ENCODE measurements around the gene PVR. TPM values are rescaled to one million over a fixed set of nuclear protein-coding genes. Genes with fewer than 3 reads are reported as not detected.
"Not testable (repeated sequence)": the region's sequence is repeated elsewhere in the genome, so short reads cannot be mapped to it uniquely, and the experiment has no call there.

PVR gene
- total RNA-seq, 3 donors from 2014 or later, result 8.5 to 13.9 (median 9.9) TPM

DNA sequence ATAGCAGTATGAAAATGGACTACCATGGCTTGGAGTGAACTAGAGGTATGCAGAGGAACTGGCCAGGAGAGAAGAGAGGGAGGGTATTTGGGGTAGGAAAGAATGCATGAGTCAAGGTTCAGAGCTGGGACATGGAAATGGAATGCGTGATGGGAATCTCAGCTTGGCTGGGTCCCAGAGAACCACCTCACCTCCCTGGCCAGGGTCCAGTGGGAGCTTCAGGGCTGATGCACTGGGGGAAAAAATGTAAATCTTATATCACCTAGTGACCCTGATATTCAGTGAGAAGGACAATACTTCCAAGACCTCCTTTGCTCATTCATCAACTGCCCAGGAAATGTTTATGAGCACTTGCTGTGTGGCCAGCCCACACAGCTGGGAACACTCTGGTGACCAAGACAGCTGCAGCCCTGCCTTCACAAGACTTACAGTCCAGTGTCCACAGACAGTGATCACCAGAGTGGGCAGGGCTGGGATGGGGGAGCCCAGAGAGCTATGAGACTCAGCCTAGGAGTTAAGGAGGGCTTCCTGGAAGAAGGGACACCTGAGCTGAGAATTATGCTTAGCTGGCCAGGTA is 17.6 kb upstream of the PVR start:
- H3K36me3 Mint-ChIP-seq (ENCODE audit: insufficient read depth), result no peaks in the 10 kb centered on the region
- H3K27me3 Mint-ChIP-seq (ENCODE audit: low read depth), result peaks cover 12% of the 10 kb centered on the region
- H3K4me1 Mint-ChIP-seq (ENCODE audit: low read depth), result no peaks in the 10 kb centered on the region
- no peak overlapping the region for H3K4me3 Mint-ChIP-seq
- DNase-seq (no peak), ATAC-seq (no peak)
- no peaks in the 10 kb centered on the region for H3K9me3 Mint-ChIP-seq

DNA sequence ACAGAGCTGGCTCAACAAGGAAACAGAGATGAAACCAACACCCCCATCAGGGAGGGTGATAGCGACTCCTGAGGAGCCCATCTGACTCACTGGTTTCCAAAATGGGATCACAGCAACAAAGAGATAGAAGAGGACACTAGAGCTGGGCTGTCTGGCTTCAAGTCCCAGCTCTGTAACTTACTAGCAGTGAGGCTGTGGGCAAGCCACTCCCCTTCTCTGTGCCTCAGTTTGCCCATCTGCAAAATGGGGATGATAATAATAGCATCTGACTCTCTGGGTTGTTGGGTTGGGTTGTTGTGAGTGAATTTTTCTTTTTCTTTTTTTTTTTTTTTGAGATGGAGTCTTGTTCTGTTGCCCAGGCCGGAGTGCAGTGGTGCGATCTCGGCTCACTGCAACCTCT is 16.1 kb upstream of the PVR start:
- no peak for ATAC-seq
- Mint-ChIP-seq H3K27me3 (ENCODE audit: low read depth) (peaks cover 12% of the 10 kb centered on the region), H3K36me3 (ENCODE audit: insufficient read depth) (no peaks in the 10 kb centered on the region), H3K9me3 (no peaks in the 10 kb centered on the region), H3K4me3 (no peak overlapping the region), H3K4me1 (ENCODE audit: low read depth) (no peaks in the 10 kb centered on the region)
- DNase-seq, result no peak

GRCh38 chr19:44628793-44629192 is 14.9 kb upstream of the PVR start:
- ATAC-seq, result no peak
- H3K27me3 Mint-ChIP-seq (ENCODE audit: low read depth), result peaks cover 15% of the 10 kb centered on the region
- no peak overlapping the region for H3K4me3 Mint-ChIP-seq
- H3K9me3 Mint-ChIP-seq, result no peaks in the 10 kb centered on the region
- H3K36me3 Mint-ChIP-seq (ENCODE audit: insufficient read depth), result no peaks in the 10 kb centered on the region
- DNase-seq, result no peak
- no peaks in the 10 kb centered on the region for H3K4me1 Mint-ChIP-seq (ENCODE audit: low read depth)

DNA sequence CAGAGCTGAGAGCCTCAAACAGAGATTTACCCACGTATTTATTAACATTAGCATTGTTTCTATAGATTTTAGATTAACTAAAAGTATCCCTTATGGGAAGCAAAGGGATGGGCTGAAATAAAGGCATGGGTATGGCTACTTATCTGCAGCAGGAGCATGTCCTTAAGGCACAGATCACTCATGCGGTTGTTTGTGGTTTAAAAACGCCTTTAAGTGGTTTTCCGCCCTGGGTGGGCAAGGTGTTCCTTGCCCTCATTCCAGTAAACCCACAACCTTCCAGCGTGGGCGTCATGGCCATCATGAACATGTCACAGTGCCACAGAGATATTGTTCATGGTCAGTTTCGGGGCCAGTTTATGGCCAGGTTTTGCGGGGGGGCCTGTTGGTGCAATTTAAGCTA is 12.1 kb upstream of the PVR start:
- H3K4me1 Mint-ChIP-seq (ENCODE audit: low read depth); ATAC-seq; H3K4me3 Mint-ChIP-seq; H3K9me3 Mint-ChIP-seq; H3K36me3 Mint-ChIP-seq (ENCODE audit: insufficient read depth); DNase-seq: not testable (repeated sequence)
- peaks cover 15% of the 10 kb centered on the region for H3K27me3 Mint-ChIP-seq (ENCODE audit: low read depth)

- not testable (repeated sequence) for ATAC-seq; H3K27me3 Mint-ChIP-seq (ENCODE audit: low read depth); H3K9me3 Mint-ChIP-seq; H3K4me1 Mint-ChIP-seq (ENCODE audit: low read depth); H3K36me3 Mint-ChIP-seq (ENCODE audit: insufficient read depth); H3K4me3 Mint-ChIP-seq; DNase-seq
These were observed 9.7 kb upstream of the PVR start for GRCh38 chr19:44634058-44634457.

GRCh38 chr19:44634785-44635184 is 8.9 kb upstream of the PVR start:
- no peak for ATAC-seq
- Mint-ChIP-seq H3K36me3 (ENCODE audit: insufficient read depth) (no peaks in the 10 kb centered on the region), H3K9me3 (no peaks in the 10 kb centered on the region), H3K4me1 (ENCODE audit: low read depth) (no peaks in the 10 kb centered on the region), H3K4me3 (no peak overlapping the region), H3K27me3 (ENCODE audit: low read depth) (peaks cover 8% of the 10 kb centered on the region)
- DNase-seq, result no peak

DNA sequence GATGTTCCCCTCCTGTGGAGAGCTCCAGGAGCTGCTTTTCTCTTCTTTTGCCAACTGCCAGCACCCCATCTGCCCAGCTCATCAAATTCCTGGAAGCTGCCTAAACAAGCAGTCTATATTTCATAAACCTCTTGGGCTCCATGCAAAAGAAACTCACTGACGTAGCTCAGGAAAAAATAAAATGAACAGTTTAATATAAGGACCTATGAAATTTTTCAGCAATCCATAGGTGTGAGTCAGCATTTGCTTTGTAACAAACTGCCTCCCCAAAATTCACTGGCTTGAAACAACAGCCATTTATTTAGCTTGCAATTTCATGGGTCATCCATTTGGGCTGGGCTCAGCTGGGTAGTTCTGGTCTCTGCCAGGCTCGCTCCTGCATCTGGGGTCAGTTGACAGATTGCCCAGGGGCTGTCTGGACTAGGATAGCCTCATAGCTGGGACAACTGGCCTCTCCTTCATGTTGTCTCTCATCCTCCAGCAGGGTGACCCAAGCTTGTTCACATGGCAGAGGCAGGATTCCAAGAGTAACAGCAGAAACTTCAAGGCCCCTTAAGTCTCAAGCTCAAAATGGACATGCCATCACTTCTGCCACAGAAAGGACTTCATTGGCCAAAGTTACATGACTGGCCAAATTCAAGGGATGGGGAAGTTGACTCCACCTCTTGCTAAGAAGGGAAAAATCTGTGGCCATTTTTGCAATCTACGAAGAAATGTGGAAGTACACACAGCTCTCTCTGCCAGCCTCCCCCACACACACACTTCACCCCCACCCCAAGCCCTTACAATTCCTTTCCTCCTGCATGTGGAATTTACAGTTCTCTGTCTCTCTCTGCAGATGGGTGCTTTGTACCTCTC is 7.9 kb upstream of the PVR start:
- ATAC-seq, result no peak
- H3K27me3 Mint-ChIP-seq (ENCODE audit: low read depth), result peaks cover 14% of the 10 kb centered on the region
- no peak for DNase-seq
- H3K4me1 Mint-ChIP-seq (ENCODE audit: low read depth), result no peaks in the 10 kb centered on the region
- H3K4me3 Mint-ChIP-seq, result no peak overlapping the region
- no peaks in the 10 kb centered on the region for H3K9me3 Mint-ChIP-seq
- no peaks in the 10 kb centered on the region for H3K36me3 Mint-ChIP-seq (ENCODE audit: insufficient read depth)

DNA sequence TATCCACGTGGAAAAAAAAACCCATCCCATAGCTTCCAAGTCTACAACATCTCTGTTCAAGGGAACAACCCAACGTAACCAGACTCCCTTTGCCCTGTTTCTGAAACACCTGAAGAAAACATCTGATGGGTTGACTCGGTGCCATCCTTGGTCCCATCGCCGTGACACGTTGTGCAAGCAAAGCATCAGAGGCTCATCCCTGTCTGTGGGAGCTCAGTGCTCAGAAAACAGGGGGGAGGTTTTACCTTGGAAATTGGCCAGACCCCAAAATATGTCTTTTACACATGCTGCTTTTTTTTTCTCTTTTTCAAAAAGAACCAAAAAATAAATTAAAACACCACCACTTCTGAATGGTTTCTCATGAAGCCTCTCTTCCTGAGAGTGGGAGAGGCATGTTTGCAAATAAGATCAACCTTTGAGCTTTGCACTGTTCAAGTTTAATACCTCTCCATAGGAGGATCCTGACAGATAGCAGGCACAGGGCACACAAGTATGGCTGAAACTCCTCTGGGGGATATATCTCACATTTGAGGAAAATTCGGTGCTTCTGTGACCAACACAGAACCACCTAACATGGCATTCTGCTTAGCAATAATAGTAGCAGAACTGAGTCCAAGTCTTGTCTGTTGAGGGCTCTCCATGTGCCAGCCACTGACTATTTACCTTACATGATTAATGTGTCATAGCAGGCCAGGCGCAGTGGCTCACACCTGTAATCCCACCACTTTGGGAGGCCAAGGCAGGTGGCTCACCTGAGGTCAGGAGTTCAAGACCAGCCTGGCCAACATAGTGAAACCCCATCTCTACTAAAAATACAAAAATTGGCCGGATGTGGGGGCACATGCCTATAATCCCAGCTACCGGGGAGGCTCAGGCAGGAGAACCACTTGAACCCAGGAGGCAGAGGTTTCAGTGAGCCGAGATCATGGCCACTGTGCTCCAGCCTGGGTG is 7.0 kb upstream of the PVR start:
- Mint-ChIP-seq H3K4me1 (ENCODE audit: low read depth) (no peaks in the 10 kb centered on the region), H3K4me3 (no peak overlapping the region), H3K27me3 (ENCODE audit: low read depth) (peaks cover 13% of the 10 kb centered on the region), H3K36me3 (ENCODE audit: insufficient read depth) (no peaks in the 10 kb centered on the region), H3K9me3 (no peaks in the 10 kb centered on the region)
- no peak for DNase-seq
- ATAC-seq, result no peak

DNA sequence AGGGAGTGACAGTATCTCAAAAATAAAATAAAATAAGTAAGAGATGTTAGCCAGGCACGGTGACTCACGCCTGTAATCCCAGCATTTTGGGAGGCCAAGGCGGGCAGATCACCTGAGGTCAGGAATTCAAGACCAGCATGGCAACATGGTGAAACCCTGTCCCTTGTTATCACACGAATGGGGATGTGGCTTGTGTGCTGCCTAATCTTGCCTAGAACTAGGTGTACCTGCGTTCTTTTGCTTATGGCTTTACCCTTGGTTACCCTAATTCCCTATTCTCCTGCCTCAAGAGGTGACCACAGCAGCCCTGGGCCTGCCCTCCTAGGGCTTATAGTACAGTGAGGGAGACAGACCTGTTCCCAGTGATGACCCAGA is 6.3 kb upstream of the PVR start:
- no peaks in the 10 kb centered on the region for H3K36me3 Mint-ChIP-seq (ENCODE audit: insufficient read depth)
- H3K4me3 Mint-ChIP-seq, result no peak overlapping the region

DNA sequence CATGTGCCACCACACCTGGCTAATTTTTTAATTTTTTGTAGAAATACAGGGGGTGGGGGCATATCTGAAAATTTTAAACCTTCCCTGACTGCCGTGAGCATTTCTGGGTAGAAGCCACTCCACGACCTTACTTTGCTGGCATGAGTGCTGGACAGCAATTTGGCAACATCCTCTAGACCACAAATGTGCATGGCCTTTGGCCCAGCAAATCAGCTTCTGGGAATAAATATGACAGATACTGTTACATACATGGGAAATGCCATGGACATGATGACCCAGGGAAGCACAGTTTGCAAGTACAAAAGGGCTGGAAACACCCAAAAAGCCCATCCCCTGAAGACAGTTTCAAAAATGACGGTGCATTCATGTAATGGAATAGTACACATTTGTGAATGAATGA is 3.2 kb upstream of the PVR start:
- Mint-ChIP-seq H3K9me3 (no peaks in the 10 kb centered on the region), H3K27me3 (ENCODE audit: low read depth) (peaks cover 15% of the 10 kb centered on the region), H3K4me3 (no peak overlapping the region), H3K36me3 (ENCODE audit: insufficient read depth) (no peaks in the 10 kb centered on the region), H3K4me1 (ENCODE audit: low read depth) (peaks cover 2% of the 10 kb centered on the region)
- ATAC-seq, result no peak
- no peak for DNase-seq

More for the DNA sequence above, 6.3 kb upstream of the PVR start:
- DNase-seq, result no peak
- H3K9me3 Mint-ChIP-seq, result no peaks in the 10 kb centered on the region
- H3K27me3 Mint-ChIP-seq (ENCODE audit: low read depth), result peaks cover 13% of the 10 kb centered on the region
- no peaks in the 10 kb centered on the region for H3K4me1 Mint-ChIP-seq (ENCODE audit: low read depth)
- no peak for ATAC-seq

GRCh38 chr19:44641501-44642265 is 2.0 kb upstream of the PVR start:
- no peaks in the 10 kb centered on the region for H3K36me3 Mint-ChIP-seq (ENCODE audit: insufficient read depth)
- DNase-seq (no peak), ATAC-seq (no peak)
- H3K4me3 Mint-ChIP-seq, result no peak overlapping the region
- H3K4me1 Mint-ChIP-seq (ENCODE audit: low read depth), result peaks cover 2% of the 10 kb centered on the region
- no peaks in the 10 kb centered on the region for H3K9me3 Mint-ChIP-seq
- peaks cover 19% of the 10 kb centered on the region for H3K27me3 Mint-ChIP-seq (ENCODE audit: low read depth)

DNA sequence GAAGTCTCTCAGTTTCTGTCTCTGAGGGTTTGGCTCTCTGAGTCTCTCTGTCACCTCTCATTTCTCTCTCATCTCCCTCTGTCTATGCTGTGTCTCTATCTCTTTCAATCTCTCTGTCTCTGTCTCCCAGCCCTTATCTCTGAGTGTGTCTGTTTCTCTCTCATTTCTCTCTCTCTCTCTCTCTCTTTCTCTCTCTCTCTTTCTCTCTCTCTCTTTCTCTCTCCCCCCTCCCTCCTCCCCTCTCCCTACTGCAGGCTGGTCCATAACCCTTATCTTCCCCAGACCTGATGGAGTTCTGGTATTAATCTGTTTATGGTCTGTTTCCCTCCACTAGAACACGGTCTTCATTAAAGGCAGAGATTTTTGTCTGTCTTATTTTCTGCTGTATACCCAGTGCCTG is 1.3 kb upstream of the PVR start:
- Mint-ChIP-seq H3K36me3 (ENCODE audit: insufficient read depth) (no peaks in the 10 kb centered on the region), H3K9me3 (no peaks in the 10 kb centered on the region), H3K27me3 (ENCODE audit: low read depth) (peaks cover 19% of the 10 kb centered on the region), H3K4me3 (peak overlapping the region; percentile 3), H3K4me1 (ENCODE audit: low read depth) (peaks cover 2% of the 10 kb centered on the region)
- ATAC-seq (no peak), DNase-seq (no peak)

GRCh38 chr19:44644402-44645016 is 799 bp downstream of the PVR start:
- no peaks in the 10 kb centered on the region for H3K36me3 Mint-ChIP-seq (ENCODE audit: insufficient read depth)
- H3K4me3 Mint-ChIP-seq, result peak overlapping the region; percentile 80
- ATAC-seq (peak; percentile 22 to 31), DNase-seq (no peak)
- H3K4me1 Mint-ChIP-seq (ENCODE audit: low read depth), result peaks cover 2% of the 10 kb centered on the region
- peaks cover 19% of the 10 kb centered on the region for H3K27me3 Mint-ChIP-seq (ENCODE audit: low read depth)
- no peaks in the 10 kb centered on the region for H3K9me3 Mint-ChIP-seq

Data from activated T-cell treated with anti-CD3 and anti-CD28 coated beads, Interleukin-2, amount 50 U/mL, for 4 hours (primary cell).